GF-D8 (cell line): ENCODE measurements around the gene THAP7.
"Not testable (repeated sequence)": the region's sequence is repeated elsewhere in the genome, so short reads cannot be mapped to it uniquely, and the experiment has no call there.

ENCODE experiments used
- DNase-seq: peaks from one replicate; lab custom pipeline; 2025; lab: John Stamatoyannopoulos, UW

THAP7 gene

GRCh38 chr22:20978419-20978818 is 23.5 kb downstream of the THAP7 start:
- no peak for DNase-seq

- no peak for DNase-seq
Observed at GRCh38 chr22:20977516-20978170, 24.3 kb downstream of the THAP7 start.

GRCh38 chr22:20977019-20977418 is 24.9 kb downstream of the THAP7 start:
- DNase-seq: no peak

DNA sequence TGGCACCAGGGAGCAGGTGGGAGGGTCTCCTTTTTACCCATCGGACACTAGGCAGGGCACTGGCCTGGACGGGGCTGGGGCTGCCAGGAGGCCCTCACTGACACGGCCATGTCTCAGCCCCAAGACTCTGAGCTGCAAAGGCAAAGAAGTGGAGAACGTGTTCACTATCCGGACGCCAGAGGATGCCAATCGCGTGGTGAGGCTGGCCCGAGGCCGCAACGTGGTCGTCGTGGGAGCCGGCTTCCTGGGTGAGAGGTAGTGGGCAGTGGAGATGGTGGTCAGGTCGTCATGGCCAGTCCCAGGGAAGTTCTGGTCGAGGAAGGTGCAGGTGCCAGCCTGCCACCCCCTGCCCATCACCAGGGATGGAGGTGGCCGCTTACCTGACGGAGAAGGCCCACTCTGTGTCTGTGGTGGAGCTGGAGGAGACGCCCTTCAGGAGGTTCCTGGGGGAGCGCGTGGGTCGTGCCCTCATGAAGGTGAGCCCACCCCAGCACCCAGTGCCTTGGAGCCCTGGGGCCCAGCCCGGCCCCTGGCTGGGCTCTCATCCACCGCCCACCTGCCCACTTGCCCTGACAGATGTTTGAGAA is 25.5 kb downstream of the THAP7 start:
- no peak for DNase-seq

GRCh38 chr22:20975541-20976290 is 26.2 kb downstream of the THAP7 start:
- no peak for DNase-seq

GRCh38 chr22:20974336-20974955 is 27.5 kb downstream of the THAP7 start:
- no peak for DNase-seq

DNA sequence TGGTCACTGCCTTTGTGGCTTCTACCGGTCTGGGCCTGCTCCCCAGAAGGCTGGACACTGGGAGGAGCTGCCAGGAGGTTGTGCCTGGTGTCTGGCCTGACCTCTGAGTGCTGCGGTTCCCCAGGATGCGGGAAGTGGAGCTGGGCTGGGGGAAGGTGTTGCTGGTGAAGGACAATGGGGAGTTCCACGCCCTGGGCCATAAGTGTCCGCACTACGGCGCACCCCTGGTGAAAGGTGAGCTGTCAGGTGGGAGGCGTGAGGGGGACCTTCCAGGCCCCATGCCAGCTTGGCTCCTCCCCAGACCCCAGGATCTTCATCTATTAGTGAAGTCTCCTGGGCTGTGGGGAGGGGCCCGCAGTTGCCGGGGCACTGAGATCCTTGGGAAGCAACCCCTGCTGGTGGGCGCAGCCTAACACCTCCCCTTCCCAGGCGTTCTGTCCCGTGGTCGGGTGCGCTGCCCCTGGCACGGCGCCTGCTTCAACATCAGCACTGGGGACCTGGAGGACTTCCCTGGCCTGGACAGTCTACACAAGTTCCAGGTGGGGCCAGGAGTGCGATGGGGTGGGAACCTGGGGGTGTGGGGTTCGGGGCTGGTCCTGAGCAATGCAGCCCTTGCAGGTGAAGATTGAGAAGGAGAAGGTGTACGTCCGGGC is 28.2 kb downstream of the THAP7 start:
- DNase-seq: no peak

GRCh38 chr22:20972933-20973577 is 28.9 kb downstream of the THAP7 start:
- DNase-seq: no peak

DNA sequence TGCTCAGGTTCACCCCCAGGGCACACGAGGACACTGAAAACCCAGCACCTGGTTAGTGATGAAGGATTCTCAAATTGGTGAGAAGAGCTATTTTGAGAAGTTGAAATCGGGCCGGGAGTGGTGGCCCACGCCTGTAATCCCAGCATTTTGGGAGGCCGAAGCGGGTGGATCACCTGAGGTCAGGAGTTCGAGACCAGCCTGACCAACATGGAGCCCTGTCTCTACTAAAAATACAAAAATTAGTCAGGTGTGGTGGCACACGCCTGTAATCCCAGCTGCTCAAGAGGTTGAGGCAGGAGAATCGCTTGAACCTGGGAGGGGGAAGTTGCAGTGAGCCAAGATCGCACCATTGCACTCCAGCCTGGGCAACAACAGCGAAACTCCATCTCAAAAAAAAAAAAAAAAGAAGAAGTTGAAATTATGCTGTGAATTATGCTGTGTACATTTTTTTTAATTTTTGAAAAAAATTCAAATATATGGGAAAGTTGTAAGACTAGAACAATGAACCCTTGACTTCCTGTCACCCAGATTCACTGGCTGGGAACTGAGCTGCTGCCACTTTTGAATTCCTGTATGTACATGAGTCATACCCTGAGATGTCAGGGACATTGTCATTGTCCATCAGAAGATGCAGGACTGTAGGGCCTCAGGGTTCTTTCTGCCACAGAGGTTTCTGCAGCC is 29.8 kb downstream of the THAP7 start:
- not testable (repeated sequence) for DNase-seq

- no peak for DNase-seq
Observed at GRCh38 chr22:20970939-20971657, 30.8 kb downstream of the THAP7 start.

- no peak for DNase-seq
Observed at GRCh38 chr22:20968281-20968977, 33.5 kb downstream of the THAP7 start.

- DNase-seq: no peak
Observed at GRCh38 chr22:20967697-20968211, 34.2 kb downstream of the THAP7 start.

GRCh38 chr22:20966883-20967696 is 34.8 kb downstream of the THAP7 start, which contains the start of gene AIFM3:
TSS of gene AIFM3 (plus strand) at chr22:20967255. CDS start at chr22:20967945, 690 bp downstream.
- DNase-seq: no peak

DNA sequence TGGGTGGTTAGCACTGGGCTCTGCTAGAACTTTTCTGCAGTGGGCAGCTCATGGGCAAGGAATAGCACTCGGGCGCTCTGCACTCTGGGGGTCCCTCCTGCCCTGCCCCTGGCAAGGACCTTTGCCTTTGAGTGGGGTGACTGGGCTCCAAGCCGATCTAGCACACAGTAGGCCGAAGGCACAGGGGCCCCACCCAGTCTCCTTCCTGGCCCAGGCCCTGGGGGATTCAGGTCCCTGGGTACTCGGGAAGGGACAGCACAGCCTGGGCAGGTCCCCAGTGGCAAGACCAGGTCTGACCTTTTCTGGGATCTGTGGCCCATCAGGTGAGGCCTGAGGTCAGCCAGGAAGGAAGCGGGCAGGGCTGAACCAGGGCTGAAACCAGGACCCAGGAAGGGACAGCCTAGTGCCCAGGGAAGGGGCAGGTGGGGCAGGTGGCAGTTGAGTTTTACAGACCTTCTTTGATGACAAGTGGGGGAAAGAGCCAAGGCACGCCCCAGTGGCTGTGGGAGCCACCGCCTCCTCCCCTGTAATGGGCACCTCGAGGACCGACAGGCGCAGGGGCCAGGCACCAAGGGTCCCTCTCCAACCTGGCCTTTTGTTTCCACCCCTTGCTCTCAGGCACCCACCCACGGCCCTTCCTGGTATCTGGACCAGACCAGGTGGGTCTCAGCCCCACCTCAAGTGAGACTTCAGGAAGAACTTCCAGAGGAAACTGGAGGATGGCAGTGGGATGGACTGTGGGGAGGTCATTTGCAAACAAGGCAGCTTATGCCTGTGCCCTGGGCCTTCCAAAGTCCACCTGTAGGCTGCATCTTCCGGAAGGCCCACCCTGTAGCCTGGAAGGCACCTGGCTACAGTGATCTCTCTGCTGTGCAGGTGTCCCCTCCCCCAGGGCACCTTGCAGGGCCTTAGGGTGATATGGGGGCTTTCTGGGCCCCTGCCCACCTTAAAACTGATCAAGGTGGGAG is 35.7 kb downstream of the THAP7 start:
- DNase-seq: no peak

- no peak for DNase-seq
Observed at GRCh38 chr22:20965104-20965887, 36.6 kb downstream of the THAP7 start.

- no peak for DNase-seq
Observed at GRCh38 chr22:20964799-20965103, 37.2 kb downstream of the THAP7 start.
